Peyer's patch (tissue), 4 donors: ENCODE data around the gene PRICKLE3. TPM values are rescaled to one million over a fixed set of nuclear protein-coding genes. Genes with fewer than 3 reads are reported as not detected.
A peak's percentile ranks its signal among the peaks of the same experiment; 100 is the strongest.

Experiments used
- DNase-seq, 3 donors: peaks; one replicate each; pipeline ENCODE4 v3.0.0-alpha.2; 2017 to 2019
- H3K27ac ChIP-seq, 4 donors: fragments of 200-600 bp; sonication (generic); one replicate each; pipeline ENCODE4 v1.5.1; 2016 to 2019
- H3K27me3 ChIP-seq, 2 donors: fragments of 200-600 bp; sonication (generic); one replicate each; pipeline ENCODE4 v1.5.1; 2019
- H3K36me3 ChIP-seq, 3 donors: fragments of 200-600 bp; sonication (generic); one replicate each; pipeline ENCODE4 v1.5.1; 2016 to 2019
- H3K4me1 ChIP-seq, 4 donors: fragments of 200-600 bp; sonication (generic); one replicate each; pipeline ENCODE4 v1.5.1; 2016 to 2019
- H3K4me3 ChIP-seq, 4 donors: fragments of 200-600 bp; sonication (generic); 1 replicate in 3 of 4; 2 replicates in 1 of 4; pipeline ENCODE4 v1.5.1; 2016 to 2019; ENCODE audit warnings: mild to moderate bottlenecking in 1 of 4
- H3K9me3 ChIP-seq, 4 donors: fragments of 200-600 bp; sonication (generic); one replicate each; pipeline ENCODE4 v1.5.1; 2016 to 2019; ENCODE audit warnings: mild to moderate bottlenecking in 1 of 4
- CTCF ChIP-seq, 6 experiments: fragments of 450-650 bp in 4 of 6; fragments of 200-600 bp in 2 of 6; sonication (generic) in 1 of 6; IDR thresholded peaks; one replicate each; pipeline ENCODE4 v1.5.1; 2017 to 2019; ENCODE audit warnings: antibody characterized with exemption in 6 of 6, mild to moderate bottlenecking in 3 of 6, moderate library complexity in 1 of 6
- POLR2A ChIP-seq, 2 donors: fragments of 450-650 bp; IDR thresholded peaks; one replicate each; pipeline ENCODE4 v1.5.1; 2017; ENCODE audit warnings: antibody characterized with exemption in 2 of 2, mild to moderate bottlenecking in 2 of 2, moderate library complexity in 2 of 2
- total RNA-seq, 4 donors: library from RNA; depleted of rRNA; stranded (reverse); fragments of >200 nt; gene quantifications; one replicate each; pipeline ENCODE4 v1.1.0, GENCODE V29; 2016

The PRICKLE3 gene
- total RNA-seq, 4 donors from 2014 or later, result 22.5 to 47.0 (median 26.8) TPM

DNA sequence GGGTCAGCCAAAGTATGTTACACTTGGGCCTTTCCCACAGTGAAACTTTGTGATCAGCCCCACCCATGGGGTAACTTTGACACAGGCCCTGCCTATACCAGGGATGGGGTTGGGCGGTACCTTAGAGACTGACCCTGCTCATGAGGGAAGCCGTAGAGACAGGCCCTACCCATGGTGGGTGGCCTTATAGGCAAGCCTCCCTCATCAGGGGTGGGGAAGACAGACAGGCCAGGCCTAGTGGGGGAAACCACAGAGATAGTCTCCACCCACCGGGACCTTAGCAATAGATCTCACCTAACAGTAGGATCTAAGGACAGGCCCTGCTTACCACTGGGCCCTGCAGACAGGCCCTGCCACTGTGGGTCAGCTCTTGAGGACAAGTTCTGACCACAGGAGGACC is 7.6 kb downstream of the PRICKLE3 start:
- Histone ChIP-seq H3K4me1 (no peaks in the 10 kb centered on the region), H3K36me3 (peaks cover 0 to 13% (median 0%) of the 10 kb centered on the region in 3 donors), H3K27ac (no peak overlapping the region), H3K4me3 (no peak overlapping the region), H3K27me3 (no peaks in the 10 kb centered on the region), H3K9me3 (no peaks in the 10 kb centered on the region)
- no peak for TF ChIP-seq POLR2A (IDR thresholded peaks at IDR 0.05)
- TF ChIP-seq CTCF (IDR thresholded peaks at IDR 0.05), result no peak
- DNase-seq, result no peak

GRCh38 chrX:49177873-49178480 is 8.2 kb downstream of the PRICKLE3 start:
- H3K27me3 ChIP-seq, result no peaks in the 10 kb centered on the region
- H3K9me3 ChIP-seq, result no peaks in the 10 kb centered on the region
- H3K4me3 ChIP-seq, result no peak overlapping the region
- H3K36me3 ChIP-seq, result peaks cover 0 to 7% (median 0%) of the 10 kb centered on the region in 3 donors
- H3K4me1 ChIP-seq, result no peaks in the 10 kb centered on the region
- H3K27ac ChIP-seq, result no peak overlapping the region
- TF ChIP-seq CTCF (IDR thresholded peaks at IDR 0.05), result no peak
- TF ChIP-seq POLR2A (IDR thresholded peaks at IDR 0.05), result no peak
- DNase-seq, result no peak

GRCh38 chrX:49177338-49177833 is 8.8 kb downstream of the PRICKLE3 start:
- Histone ChIP-seq H3K36me3 (peaks cover 0 to 6% (median 0%) of the 10 kb centered on the region in 3 donors), H3K4me1 (no peaks in the 10 kb centered on the region), H3K27ac (peak overlapping the region in 2 of 4 donors; percentile 22 to 30), H3K27me3 (no peaks in the 10 kb centered on the region), H3K9me3 (no peaks in the 10 kb centered on the region), H3K4me3 (no peak overlapping the region)
- DNase-seq, result no peak
- TF ChIP-seq CTCF (IDR thresholded peaks at IDR 0.05) (peak in 3 of 6 experiments; percentile 15 to 31 (median 20)), POLR2A (IDR thresholded peaks at IDR 0.05) (no peak)

DNA sequence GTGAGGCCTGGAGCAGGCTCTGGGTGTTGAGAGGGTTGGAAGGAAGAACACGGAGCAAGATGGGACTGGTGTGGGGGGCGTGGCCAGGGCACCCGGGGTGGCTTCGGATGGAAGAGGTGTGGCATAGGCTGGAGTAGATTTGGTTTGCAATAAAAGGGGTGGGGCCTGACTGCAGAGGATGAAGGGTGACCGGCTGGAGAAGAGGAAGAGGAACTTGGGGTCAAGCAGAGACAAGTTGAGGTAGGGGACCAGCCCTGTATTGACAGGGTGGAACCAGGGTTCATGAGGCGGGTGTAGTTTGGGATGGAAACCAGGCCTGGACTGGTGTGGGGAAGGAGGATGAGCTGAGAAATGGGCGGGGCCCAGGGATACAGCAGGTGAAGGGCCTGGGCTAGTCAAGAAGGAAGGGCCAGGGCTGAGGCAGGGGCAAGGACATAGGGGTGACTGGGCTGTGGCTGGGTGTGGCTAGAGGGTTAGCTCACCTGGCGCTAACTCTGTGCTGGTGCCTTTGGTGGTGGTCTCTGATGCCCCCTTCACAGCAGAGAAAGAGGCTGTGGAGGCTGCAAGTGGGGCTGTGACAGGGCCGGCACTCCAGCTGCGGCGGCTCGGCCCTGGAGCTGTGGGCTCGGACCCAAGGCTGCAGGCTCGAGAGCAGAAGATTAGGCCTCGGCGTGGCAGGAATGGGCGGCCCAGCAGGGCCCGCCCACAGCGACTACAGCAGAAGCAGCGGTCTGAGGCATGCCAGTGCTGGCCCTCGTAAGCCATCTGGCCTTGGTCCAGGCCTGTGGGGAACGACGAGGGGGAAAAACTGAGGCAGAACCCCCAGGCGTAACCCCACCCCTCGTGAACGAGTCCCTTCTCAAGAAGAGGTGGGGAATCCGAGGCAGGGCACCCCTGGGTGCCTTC is 9.5 kb downstream of the PRICKLE3 start:
- TF ChIP-seq CTCF (IDR thresholded peaks at IDR 0.05) (no peak), POLR2A (IDR thresholded peaks at IDR 0.05) (no peak)
- Histone ChIP-seq H3K4me3 (no peak overlapping the region), H3K4me1 (no peaks in the 10 kb centered on the region), H3K27me3 (no peaks in the 10 kb centered on the region), H3K36me3 (peaks cover 0 to 6% (median 0%) of the 10 kb centered on the region in 3 donors), H3K9me3 (no peaks in the 10 kb centered on the region), H3K27ac (peak overlapping the region in 2 of 4 donors; percentile 22 to 30)
- DNase-seq, result no peak

- no peaks in the 10 kb centered on the region for H3K9me3 ChIP-seq
- no peak overlapping the region for H3K4me3 ChIP-seq
- peaks cover 0 to 6% (median 0%) of the 10 kb centered on the region in 3 donors for H3K36me3 ChIP-seq
- no peaks in the 10 kb centered on the region for H3K27me3 ChIP-seq
- TF ChIP-seq CTCF (IDR thresholded peaks at IDR 0.05) (no peak), POLR2A (IDR thresholded peaks at IDR 0.05) (no peak)
- H3K4me1 ChIP-seq, result no peaks in the 10 kb centered on the region
- no peak overlapping the region for H3K27ac ChIP-seq
- DNase-seq, result no peak
Observed at GRCh38 chrX:49175435-49176274, 10.5 kb downstream of the PRICKLE3 start.
